Measurements from ENCODE around the gene ARMCX1.
A peak's percentile ranks its signal among the peaks of the same experiment; 100 is the strongest.
"Not testable (repeated sequence)": the region's sequence is repeated elsewhere in the genome, so short reads cannot be mapped to it uniquely, and the experiment has no call there.

The ARMCX1 gene

GRCh38 chrX:101550362-101550750 lies at the start of gene ARMCX1:
Gene ARMCX1, plus strand, starts transcription at chrX:101550547. Its CDS starts 2,384 bp downstream, at chrX:101552931.
- DNase-seq (ENCODE audit: low read depth in 2 of 2): peak in 1 of 2 donors; percentile 2

GRCh38 chrX:101502929-101503328 lies 47.4 kb upstream of the ARMCX1 start:
- not testable (repeated sequence) for DNase-seq (ENCODE audit: low read depth in 2 of 2)

- DNase-seq (ENCODE audit: low read depth in 2 of 2): no peak
Observed at GRCh38 chrX:101507372-101507771, 43.0 kb upstream of the ARMCX1 start.

GRCh38 chrX:101507986-101508385 lies 42.4 kb upstream of the ARMCX1 start:
- DNase-seq (ENCODE audit: low read depth in 2 of 2): no peak

GRCh38 chrX:101530944-101531343 lies 19.4 kb upstream of the ARMCX1 start:
- DNase-seq (ENCODE audit: low read depth in 2 of 2): no peak

- DNase-seq (ENCODE audit: low read depth in 2 of 2): no peak
Observed at GRCh38 chrX:101539116-101539515, 11.2 kb upstream of the ARMCX1 start.

- DNase-seq (ENCODE audit: low read depth in 2 of 2): no peak
Observed at GRCh38 chrX:101550751-101551379, 518 bp downstream of the ARMCX1 start.

GRCh38 chrX:101551380-101551767 lies 1.0 kb downstream of the ARMCX1 start:
- DNase-seq (ENCODE audit: low read depth in 2 of 2): no peak

GRCh38 chrX:101552714-101553113 lies 2.4 kb downstream of the ARMCX1 start:
- no peak for DNase-seq (ENCODE audit: low read depth in 2 of 2)

GRCh38 chrX:101564651-101565050 lies 14.3 kb downstream of the ARMCX1 start:
- DNase-seq (ENCODE audit: low read depth in 2 of 2): no peak

GRCh38 chrX:101595739-101596419 lies 45.5 kb downstream of the ARMCX1 start:
- no peak for DNase-seq (ENCODE audit: low read depth in 2 of 2)

GRCh38 chrX:101599592-101599991 lies 49.2 kb downstream of the ARMCX1 start:
- not testable (repeated sequence) for DNase-seq (ENCODE audit: low read depth in 2 of 2)

GRCh38 chrX:101602077-101602476 lies 51.7 kb downstream of the ARMCX1 start:
- DNase-seq (ENCODE audit: low read depth in 2 of 2): no peak

Measured in stimulated activated CD8-positive, alpha-beta memory T cell treated with anti-CD3 and anti-CD28 coated beads, Interleukin-2, amount 100 ng/mL, for 1 hour (primary cell).